B cell (primary cell): Measurements from ENCODE around the gene XYLB. TPM values are rescaled to one million over a fixed set of nuclear protein-coding genes. Genes with fewer than 3 reads are reported as not detected.

Experiments
- ATAC-seq: fragments of 200-7000 bp; cut with Tn5 transposase; one replicate; pipeline ENCODE4 v1.10.0; 2021; ENCODE audit warnings: low read depth, mild to moderate bottlenecking, moderate number of reproducible peaks, moderate library complexity
- CTCF ChIA-PET: fragments of 350-600 bp; sonication (Branson Sonifier 250); formaldehyde crosslinking; loops from one replicate; lab custom pipeline; 2021; ENCODE audit warnings: antibody characterized with exemption, inconsistent platforms; lab: Charles Lee
- POLR2A ChIA-PET: fragments of 350-600 bp; sonication (Branson Sonifier 250); formaldehyde crosslinking; loops from one replicate; lab custom pipeline; 2021; ENCODE audit warnings: antibody characterized with exemption; lab: Charles Lee
- DNase-seq: peaks from one replicate; pipeline ENCODE4 v3.0.0; 2013
- H2AFZ ChIP-seq: 2 replicates; pipeline ENCODE4 v1.6.1; 2012; ENCODE audit warnings: mild to moderate bottlenecking, low read depth, low read length; ENCODE audit not compliant: insufficient read depth, poor library complexity, severe bottlenecking
- H3K27ac ChIP-seq, 2 donors: 1 replicate in 1 of 2; 2 replicates in 1 of 2; pipeline ENCODE4 v1.5.1; 2012 to 2013; ENCODE audit warnings: low read length in 2 of 2, mild to moderate bottlenecking in 2 of 2, moderate library complexity in 1 of 2
- H3K27me3 ChIP-seq, 4 experiments: fragments of 200-600 bp in 1 of 4; sonication (generic) in 1 of 4; replicated peaks in 1 of 4; 1 replicate in 2 of 4; 2 replicates in 2 of 4; pipeline versions ENCODE4 v1.6.1 to v1.7.0; 2013 to 2016; ENCODE audit warnings: low read length in 3 of 4, mild to moderate bottlenecking in 2 of 4, mixed read lengths in 1 of 4, moderate library complexity in 1 of 4; ENCODE audit not compliant: insufficient read depth in 4 of 4, control insufficient read depth in 3 of 4; ENCODE audit errors: control extremely low read depth in 1 of 4
- H3K36me3 ChIP-seq, 2 experiments: replicated peaks in 1 of 2; 1 replicate in 1 of 2; 2 replicates in 1 of 2; pipeline versions ENCODE4 v1.6.1 to v1.7.1; 2013; ENCODE audit warnings: low read length in 1 of 2; ENCODE audit not compliant: insufficient read depth in 2 of 2, control insufficient read depth in 1 of 2; ENCODE audit errors: control extremely low read depth in 1 of 2, extremely low read depth in 1 of 2
- H3K4me1 ChIP-seq, 2 donors: fragments of 200-600 bp in 1 of 2; sonication (generic) in 1 of 2; 1 replicate in 1 of 2; 2 replicates in 1 of 2; pipeline versions ENCODE4 v1.5.1 to v1.6.1; 2013 to 2017; ENCODE audit warnings: low read length in 2 of 2; ENCODE audit not compliant: control insufficient read depth in 2 of 2, insufficient read depth in 2 of 2
- H3K4me2 ChIP-seq: replicated peaks from 2 replicates; pipeline ENCODE3; 2012; ENCODE audit warnings: mild to moderate bottlenecking, low read depth, low read length; ENCODE audit not compliant: poor library complexity, severe bottlenecking
- H3K4me3 ChIP-seq, 5 experiments: fragments of 200-600 bp in 1 of 5; sonication (generic) in 1 of 5; 1 replicate in 3 of 5; 2 replicates in 2 of 5; pipeline versions ENCODE4 v1.5.1 to v1.7.0; 2011 to 2016; ENCODE audit warnings: low read length in 4 of 5, mild to moderate bottlenecking in 4 of 5, low read depth in 2 of 5, control low read depth in 1 of 5, moderate library complexity in 1 of 5; ENCODE audit not compliant: insufficient read depth in 1 of 5; ENCODE audit errors: control extremely low read depth in 1 of 5, extremely low read depth in 1 of 5
- H3K79me2 ChIP-seq: fragments of 200-600 bp; sonication (generic); one replicate; pipeline ENCODE4 v1.6.0; 2016; ENCODE audit warnings: low read length; ENCODE audit not compliant: control insufficient read depth, insufficient read depth
- H3K9ac ChIP-seq: fragments of 200-600 bp; sonication (generic); 2 replicates; pipeline ENCODE4 v1.6.1; 2017; ENCODE audit warnings: mild to moderate bottlenecking, low read length, moderate library complexity
- H3K9me3 ChIP-seq, 3 donors: one replicate each; pipeline versions ENCODE4 v1.6.1 to v1.7.1; 2013; ENCODE audit warnings: low read length in 2 of 3; ENCODE audit not compliant: control insufficient read depth in 2 of 3, insufficient read depth in 1 of 3; ENCODE audit errors: control extremely low read depth in 1 of 3
- H4K20me1 ChIP-seq: 2 replicates; pipeline ENCODE4 v1.6.0; 2012; ENCODE audit warnings: mild to moderate bottlenecking, low read length; ENCODE audit not compliant: insufficient read depth, control insufficient read depth, poor library complexity, severe bottlenecking
- H3K27ac Mint-ChIP-seq: one replicate; pipeline ENCODE4 v1.8.0; 2021; ENCODE audit warnings: mixed read lengths
- H3K27me3 Mint-ChIP-seq: one replicate; pipeline ENCODE4 v1.8.0; 2021; ENCODE audit warnings: mixed read lengths
- H3K4me1 Mint-ChIP-seq: one replicate; pipeline ENCODE4 v1.8.0; 2021; ENCODE audit warnings: mixed read lengths
- H3K4me3 Mint-ChIP-seq: one replicate; pipeline ENCODE4 v1.8.0; 2021; ENCODE audit warnings: mixed read lengths
- H3K9me3 Mint-ChIP-seq: one replicate; pipeline ENCODE4 v1.8.0; 2022; ENCODE audit warnings: mixed read lengths; ENCODE audit not compliant: insufficient read depth
- EZH2 ChIP-seq: IDR thresholded peaks from 2 replicates; pipeline ENCODE4 v1.6.1; 2012; ENCODE audit warnings: borderline replicate concordance, low read depth, mild to moderate bottlenecking, moderate library complexity, low read length; ENCODE audit not compliant: insufficient read depth, poor library complexity, severe bottlenecking
- WGBS: methylation state at CpG from one replicate; pipeline ENCODE4 v1.1.5; 2013; ENCODE audit warnings: missing lambda C conversion rate; ENCODE audit not compliant: insufficient coverage; 5-methylcytosine and 5-hydroxymethylcytosine counted together
- intact Hi-C: fragments of 100-400 bp; cut with micrococcal nuclease; formaldehyde crosslinking; loops from one replicate; pipeline ENCODE4 v1.10.0; 2022
- polyA plus RNA-seq: library from polyadenylated mRNA; depleted of rRNA; stranded (reverse); fragments of >200 nt; gene quantifications from 2 replicates; pipeline ENCODE4 v1.2.3, GENCODE V29; 2012
- total RNA-seq, 2 donors: library from RNA; stranded (reverse); fragments of 120-200 nt in 1 of 2; gene quantifications; 1 replicate in 1 of 2; 2 replicates in 1 of 2; pipeline versions ENCODE4 v1.2.3 to v1.2.4, GENCODE V29; 2013 to 2022
- TF ChIP-seq, protein P1 (sequence below): fragments of 200-600 bp; IDR thresholded peaks from one replicate; pipeline ENCODE4 v1.8.0; 2022; ENCODE audit warnings: antibody characterized with exemption, mild to moderate bottlenecking

XYLB gene
- total and polyA plus RNA-seq, 2 donors (not counting 1 experiment from before 2014, with no cell fraction given): 0.19 to 0.71 TPM

DNA sequence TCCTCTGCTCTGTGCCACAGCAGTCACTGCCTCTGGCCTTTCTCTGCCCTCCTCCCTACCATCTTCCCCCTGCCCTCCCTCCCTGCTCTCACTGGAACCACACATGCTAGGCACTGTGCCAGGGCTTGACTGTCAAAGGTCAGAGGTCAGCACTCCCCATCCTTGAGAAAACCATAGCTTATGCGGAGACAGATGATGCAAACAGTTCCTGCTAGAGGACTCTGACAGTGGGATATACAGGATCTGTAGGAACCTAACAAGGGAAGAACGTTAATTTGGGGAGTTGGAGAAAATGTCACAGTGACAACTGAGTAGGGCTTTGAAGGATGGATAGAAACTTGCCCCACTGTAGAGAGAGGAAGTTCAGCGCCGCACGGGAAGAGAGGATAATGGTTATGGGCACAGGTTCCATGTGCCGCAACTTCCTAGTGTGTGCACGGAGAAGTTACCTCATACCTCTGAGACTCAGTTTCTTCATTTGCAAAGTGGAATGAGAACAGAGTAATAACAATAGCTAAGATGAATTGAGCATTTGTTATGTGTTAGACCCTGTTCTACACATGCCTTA, 29.3 kb upstream of the XYLB start:
- H3K27ac Mint-ChIP-seq: no peak overlapping the region

More for the DNA sequence above, 29.3 kb upstream of the XYLB start:
- H3K79me2 ChIP-seq: no peaks in the 10 kb centered on the region
- no peaks in the 10 kb centered on the region for H4K20me1 ChIP-seq
- DNase-seq: no peak
- H3K4me2 ChIP-seq: no peak overlapping the region
- ATAC-seq: no peak
- no peaks in the 10 kb centered on the region for H3K9me3 ChIP-seq
- Mint-ChIP-seq H3K27me3 (peaks cover 16% of the 10 kb centered on the region), H3K4me1 (no peaks in the 10 kb centered on the region), H3K9me3 (no peaks in the 10 kb centered on the region), H3K4me3 (no peak overlapping the region)
- POLR2A ChIA-PET: no interaction called here
- H3K9ac ChIP-seq: no peak overlapping the region
- TF ChIP-seq, protein P1, sequence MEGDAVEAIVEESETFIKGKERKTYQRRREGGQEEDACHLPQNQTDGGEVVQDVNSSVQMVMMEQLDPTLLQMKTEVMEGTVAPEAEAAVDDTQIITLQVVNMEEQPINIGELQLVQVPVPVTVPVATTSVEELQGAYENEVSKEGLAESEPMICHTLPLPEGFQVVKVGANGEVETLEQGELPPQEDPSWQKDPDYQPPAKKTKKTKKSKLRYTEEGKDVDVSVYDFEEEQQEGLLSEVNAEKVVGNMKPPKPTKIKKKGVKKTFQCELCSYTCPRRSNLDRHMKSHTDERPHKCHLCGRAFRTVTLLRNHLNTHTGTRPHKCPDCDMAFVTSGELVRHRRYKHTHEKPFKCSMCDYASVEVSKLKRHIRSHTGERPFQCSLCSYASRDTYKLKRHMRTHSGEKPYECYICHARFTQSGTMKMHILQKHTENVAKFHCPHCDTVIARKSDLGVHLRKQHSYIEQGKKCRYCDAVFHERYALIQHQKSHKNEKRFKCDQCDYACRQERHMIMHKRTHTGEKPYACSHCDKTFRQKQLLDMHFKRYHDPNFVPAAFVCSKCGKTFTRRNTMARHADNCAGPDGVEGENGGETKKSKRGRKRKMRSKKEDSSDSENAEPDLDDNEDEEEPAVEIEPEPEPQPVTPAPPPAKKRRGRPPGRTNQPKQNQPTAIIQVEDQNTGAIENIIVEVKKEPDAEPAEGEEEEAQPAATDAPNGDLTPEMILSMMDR: no peak
- no peak for TF ChIP-seq EZH2
- no peak overlapping the region for H3K27ac ChIP-seq
- H3K4me3 ChIP-seq: no peak overlapping the region
- intact Hi-C loops: no loop called here
- CTCF ChIA-PET: no interaction called here
- no peaks in the 10 kb centered on the region for H3K4me1 ChIP-seq
- H3K27me3 ChIP-seq: no peaks in the 10 kb centered on the region
- H2AFZ ChIP-seq: no peak overlapping the region
- 88% methylated on average over 2 of the region's 7 CpGs for WGBS
- no peaks in the 10 kb centered on the region for H3K36me3 ChIP-seq
